ENCODE measurements around the gene XXYLT1.
"Not testable (repeated sequence)": the region's sequence is repeated elsewhere in the genome, so short reads cannot be mapped to it uniquely, and the experiment has no call there.

Gene XXYLT1

DNA sequence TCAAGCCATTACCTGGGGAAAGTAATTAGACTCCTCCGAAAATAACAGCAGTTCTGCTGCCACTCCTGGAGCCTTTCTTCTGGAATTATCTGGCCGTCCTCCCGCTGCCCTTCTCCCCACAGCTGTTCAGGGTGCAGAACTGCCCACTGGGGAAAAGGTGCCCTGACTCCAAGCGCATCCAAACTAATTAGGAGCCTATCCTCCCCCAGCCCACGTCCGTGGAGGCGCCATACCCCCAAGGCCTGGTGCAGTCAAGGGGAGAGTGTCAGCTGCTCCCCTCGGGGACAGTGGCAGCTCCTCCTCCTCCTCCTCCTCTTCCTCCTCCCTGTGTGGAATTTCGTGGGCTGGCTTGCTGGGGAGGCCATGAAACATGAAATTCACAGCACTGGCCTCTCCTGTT, 177.2 kb downstream of the XXYLT1 start:
- DNase-seq = no peak

DNA sequence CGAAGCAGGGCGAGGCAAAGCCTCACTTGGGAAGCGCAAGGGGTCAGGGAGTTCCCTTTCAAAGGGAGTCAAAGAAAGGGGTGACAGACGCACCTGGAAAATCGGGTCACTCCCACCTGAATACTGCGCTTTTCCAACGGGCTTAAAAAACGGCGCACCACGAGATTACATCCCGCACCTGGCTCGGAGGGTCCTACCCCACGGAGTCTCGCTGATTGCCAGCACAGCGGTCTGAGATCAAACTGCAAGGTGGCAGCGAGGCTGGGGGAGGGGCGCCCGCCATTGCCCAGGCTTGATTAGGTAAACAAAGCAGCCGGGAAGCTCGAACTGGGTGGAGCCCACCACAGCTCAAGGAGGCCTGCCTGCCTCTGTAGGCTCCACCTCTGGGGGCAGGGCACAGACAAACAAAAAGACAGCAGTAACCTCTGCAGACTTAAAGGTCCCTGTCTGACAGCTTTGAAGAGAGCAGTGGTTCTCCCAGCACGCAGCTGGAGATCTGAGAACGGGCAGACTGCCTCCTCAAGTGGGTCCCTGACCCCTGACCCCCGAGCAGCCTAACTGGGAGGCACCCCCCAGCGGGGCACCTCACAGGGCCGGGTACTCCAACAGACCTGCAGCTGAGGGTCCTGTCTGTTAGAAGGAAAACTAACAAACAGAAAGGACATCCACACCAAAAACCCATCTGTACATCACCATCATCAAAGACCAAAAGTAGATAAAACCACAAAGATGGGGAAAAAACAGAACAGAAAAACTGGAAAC, 182.9 kb downstream of the XXYLT1 start:
- not testable (repeated sequence) for DNase-seq

DNA sequence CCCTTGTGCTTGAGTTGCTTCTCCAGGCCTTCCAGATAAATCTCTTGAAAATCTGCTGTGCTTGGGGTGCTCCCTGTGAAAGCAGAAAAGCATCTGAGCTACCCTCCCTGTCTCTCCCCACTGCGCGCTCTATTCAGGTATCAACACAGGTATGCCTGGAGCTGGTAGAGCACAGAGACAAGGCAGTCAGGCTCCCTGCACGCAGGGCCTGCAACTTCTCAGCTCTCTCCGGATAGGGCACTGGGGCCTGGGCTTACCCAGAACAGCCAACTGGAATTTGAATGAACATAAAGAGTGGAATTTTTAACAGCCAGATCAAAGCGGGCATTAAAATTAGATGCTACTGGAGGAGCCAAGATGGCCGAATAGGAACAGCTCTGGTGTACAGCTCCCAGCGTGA, 183.6 kb downstream of the XXYLT1 start:
- DNase-seq = no peak

DNA sequence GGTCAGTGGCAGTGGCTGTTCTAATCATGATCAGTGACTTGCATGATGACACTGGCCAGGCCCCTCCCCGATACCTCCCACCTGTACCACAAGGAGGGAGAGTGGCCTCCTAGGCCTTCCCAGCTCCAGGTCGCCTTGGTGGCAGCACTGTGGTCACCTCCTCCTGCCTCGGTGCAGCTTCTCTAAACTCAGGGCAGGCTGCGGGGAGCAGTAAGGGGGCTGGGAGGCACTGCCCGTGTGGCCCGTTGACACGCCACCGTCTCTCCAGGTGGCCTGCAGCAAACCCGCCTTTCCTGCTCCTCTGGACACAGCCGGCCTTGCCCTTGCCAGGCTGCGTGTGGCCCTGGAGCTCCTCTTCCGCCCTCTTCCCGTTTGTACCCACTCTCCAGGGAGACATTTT, 184.1 kb downstream of the XXYLT1 start:
- DNase-seq = no peak

DNA sequence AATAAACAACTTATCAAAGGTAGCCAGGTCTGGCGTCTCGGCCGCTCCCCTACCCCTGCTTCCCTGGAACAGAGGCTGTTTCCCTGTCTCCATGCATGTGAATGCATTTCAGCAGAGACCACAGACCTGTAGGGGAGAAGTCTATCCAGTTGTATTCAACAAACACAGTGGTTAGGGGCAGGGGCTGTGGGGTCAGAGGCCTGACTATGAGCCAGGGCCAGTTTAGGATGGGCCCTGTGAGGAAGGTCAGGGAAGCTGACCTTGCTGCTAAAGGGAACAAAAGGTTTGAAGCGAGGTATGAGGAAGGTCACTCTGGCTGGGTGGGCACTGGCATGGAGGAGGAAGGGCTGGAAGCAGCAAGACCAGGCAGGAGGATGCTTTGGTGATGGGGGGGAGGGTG, 184.6 kb downstream of the XXYLT1 start:
- no peak for DNase-seq

DNA sequence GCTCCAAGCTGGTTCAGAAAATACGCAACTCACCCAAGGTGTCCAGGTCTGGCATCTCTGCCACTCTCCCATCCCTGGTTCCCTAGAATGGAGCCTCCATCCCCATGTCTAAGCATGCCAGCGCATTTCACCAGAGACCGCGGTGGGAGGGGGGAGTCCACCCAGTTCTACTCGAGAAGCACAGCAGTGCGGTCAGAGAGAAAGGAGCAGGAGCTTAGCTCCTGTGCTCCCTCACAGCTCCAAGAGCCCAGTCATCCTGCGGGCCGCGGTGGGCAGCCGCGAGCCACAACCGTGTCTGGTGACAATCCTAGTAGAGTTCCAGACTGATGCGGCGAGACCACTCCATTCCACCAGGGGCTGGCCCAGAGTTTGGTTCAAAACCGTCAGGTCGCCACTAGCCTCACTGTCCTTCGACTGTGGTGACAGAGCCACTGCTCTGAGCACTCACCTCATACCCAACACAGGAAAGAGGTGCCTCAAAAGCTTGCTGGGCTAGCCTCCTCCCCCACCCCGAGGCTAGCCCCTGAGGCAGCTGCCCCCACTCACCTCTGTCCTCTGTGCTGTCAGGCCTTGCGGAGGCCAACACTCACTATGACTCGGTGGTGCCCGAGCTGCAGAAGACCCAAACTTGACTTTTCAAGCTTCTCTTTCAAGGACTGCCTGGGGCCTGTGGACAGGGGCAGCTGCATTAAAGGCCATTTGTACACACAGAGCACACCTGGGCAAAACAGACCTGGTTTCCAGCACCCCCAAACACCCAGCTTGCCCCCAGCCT, 185.4 kb downstream of the XXYLT1 start:
- DNase-seq = no peak

DNA sequence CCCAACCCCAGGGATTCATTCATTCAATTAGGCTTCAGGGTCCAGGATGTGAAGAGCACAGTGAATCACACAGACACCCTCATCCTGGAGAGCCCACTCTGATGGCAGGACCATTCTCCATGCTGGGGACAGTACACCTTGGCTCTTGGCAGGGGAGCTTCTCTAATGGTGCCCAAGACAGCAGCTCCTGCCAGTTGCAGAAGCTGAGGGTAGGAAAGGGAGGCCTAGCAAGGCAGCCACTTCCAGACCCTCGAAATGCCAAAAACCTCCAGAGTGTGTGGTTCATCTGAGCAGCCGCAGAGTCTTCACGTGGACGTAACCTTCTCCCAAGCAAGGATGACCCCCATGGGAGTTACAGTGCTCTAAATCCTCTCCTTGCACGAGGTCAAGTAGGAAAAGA, 186.2 kb downstream of the XXYLT1 start:
- no peak for DNase-seq

DNA sequence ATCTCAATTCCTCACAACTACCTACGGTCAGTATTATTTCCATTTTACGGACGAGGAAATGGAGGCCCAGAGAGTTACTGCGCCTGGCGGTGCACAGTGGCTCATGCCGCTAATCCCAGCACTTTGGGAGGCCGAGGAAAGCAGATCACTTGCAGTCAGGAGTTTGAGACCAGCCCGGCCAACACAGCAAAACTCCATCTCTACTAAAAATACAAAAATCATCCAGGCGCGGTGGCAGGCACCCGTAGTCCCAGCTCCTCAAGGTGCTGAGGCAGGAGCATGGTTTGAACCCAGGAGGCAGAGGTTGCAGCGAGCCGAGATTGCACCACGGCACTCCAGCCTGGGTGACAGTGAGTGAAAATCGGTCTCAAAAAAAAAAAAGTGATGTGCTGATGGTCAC, 187.3 kb downstream of the XXYLT1 start:
- no peak for DNase-seq

DNA sequence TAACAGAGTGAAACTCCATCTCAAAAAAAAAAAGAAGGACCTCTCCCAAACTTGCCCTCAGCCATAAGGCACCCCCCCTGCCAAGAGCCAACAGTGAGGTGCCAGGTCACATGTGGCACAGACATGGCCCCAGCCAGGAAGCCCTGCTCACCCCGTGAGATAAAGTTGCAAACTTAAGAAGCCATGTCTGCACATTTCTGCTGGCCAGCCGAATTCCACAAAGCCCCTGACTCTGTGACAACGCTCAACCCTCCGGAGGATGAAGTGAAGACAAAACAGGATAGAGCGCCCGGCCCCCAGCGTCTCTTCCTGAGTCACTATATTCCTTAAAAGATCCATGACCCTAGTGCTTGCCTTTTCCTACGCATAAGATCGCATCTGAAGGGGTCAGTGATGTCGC, 188.1 kb downstream of the XXYLT1 start:
- DNase-seq = no peak

DNA sequence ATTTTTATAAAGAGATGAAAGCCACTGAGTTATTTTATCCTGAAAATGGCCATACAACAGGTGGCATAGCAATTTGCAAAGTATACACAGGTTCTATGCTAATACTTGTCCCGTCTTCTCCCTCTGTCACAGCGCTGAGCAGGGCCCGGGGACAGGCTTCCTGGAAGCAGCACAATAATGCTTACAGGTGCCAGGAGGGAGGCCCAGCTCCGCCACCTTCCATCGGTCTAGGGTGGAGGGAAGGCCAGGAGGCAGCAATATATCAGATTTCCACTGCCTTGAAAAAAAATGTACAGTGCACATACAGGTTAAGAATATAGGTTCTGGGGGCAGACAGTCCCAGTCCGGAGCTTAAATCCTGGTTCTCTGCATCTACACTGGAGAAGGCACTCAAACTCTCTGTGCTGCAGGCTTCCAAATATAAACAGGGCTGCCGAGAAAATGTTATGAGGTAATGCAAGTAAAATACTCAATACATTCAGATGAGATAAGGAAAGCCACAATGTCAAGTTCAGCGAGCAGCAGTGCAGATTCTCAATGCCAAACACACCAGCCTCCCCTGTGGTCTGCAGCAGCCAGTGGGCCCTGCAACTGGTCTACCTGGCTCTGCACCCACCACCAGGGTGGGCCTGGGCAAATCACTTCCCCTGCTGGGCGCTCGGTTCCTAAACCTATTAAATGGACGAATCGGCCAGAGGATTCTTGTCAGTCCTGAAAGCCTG, 189.6 kb downstream of the XXYLT1 start:
- DNase-seq = no peak

DNA sequence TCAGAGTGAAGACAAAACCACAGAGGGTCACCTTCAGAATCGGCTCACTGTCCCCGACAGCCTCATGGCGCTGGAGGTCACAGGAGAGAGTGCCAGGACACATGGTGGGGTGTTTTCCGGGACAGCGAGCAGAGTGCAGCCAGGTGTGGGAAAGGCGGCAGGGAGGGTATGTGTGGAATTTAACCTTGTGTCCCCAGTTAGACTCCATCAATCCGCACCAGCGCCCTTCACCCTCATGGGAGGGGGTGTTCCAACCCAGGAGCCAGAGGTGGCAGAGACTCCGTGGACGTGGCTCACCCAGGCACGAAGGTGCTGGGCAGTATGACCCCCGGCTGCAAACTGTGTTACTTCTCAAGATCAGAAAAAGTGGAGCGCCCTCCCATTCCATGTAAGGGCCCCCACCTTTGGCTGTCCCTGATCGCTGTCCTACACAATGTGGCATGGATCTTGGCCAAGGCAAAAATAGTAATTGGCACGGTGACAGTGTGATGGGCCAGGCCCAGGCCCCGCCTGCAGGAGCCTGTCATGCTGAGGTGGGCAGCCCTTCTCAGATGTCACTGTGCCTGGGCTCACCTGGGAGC, 190.3 kb downstream of the XXYLT1 start:
- DNase-seq = no peak

DNA sequence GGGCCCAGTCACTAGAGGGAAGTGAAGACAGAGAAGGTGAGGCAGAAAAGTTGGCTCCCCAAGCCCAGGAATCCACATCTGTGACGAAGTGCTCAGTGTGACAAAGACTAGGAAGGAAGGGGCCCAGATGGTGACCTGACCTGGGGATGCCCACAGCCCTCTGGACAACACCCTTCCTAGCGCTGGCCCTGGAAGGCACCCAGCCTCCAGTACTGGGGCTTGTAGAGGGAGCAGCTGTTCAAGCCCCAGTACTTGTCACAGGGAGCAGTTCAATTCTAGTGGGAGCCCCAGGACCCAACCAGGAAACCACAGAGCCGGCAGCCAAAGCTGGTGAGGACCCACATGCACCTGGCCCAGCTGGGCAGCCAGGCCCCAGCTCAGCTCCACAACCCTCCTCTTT, 190.8 kb downstream of the XXYLT1 start:
- no peak for DNase-seq

DNA sequence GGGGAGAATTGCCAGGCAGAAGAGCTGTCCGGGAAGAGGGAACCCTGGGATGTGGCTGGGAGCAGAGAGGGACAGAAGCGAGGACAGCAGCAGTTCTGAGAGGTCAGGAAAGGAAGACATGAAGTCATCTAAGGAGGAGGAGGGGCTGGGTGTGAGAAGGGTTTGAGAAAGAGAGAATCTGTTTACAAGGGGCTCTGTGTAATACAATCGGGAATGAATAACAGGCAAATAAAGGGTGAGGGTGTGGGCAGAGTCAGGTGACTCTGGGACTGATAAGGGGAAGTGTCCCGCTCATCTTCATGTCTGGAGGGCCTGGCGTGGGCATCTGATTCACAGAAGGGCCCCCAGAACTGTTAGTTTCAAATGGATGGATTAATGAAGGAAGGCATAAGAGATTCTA, 191.3 kb downstream of the XXYLT1 start:
- DNase-seq = no peak

DNA sequence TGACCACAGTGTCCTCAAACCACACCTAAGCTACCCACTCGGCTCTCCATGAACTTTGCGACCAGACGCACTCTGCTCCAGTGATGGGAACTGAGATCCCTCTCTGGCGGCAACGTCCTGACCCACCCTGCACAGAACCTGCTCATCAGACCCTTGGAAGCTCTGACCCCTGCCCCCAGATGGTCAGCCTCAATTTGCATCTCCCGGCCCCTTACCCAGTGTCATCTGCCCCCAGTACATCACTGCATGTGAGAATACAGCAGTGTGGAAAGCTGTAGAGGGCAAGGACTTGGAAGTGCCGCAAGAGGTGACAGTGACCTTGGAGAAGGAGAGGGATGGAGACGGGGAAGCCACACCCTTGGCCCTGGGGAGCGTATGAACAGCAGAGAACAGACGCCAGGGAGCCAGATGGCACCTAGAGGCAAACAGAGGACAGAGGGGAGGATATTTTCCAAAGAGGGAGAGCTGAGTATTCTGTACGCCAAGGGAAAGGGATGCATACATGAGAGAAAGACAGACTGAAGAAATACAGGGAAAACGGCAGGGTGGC, 192.0 kb downstream of the XXYLT1 start:
- no peak for DNase-seq

DNA sequence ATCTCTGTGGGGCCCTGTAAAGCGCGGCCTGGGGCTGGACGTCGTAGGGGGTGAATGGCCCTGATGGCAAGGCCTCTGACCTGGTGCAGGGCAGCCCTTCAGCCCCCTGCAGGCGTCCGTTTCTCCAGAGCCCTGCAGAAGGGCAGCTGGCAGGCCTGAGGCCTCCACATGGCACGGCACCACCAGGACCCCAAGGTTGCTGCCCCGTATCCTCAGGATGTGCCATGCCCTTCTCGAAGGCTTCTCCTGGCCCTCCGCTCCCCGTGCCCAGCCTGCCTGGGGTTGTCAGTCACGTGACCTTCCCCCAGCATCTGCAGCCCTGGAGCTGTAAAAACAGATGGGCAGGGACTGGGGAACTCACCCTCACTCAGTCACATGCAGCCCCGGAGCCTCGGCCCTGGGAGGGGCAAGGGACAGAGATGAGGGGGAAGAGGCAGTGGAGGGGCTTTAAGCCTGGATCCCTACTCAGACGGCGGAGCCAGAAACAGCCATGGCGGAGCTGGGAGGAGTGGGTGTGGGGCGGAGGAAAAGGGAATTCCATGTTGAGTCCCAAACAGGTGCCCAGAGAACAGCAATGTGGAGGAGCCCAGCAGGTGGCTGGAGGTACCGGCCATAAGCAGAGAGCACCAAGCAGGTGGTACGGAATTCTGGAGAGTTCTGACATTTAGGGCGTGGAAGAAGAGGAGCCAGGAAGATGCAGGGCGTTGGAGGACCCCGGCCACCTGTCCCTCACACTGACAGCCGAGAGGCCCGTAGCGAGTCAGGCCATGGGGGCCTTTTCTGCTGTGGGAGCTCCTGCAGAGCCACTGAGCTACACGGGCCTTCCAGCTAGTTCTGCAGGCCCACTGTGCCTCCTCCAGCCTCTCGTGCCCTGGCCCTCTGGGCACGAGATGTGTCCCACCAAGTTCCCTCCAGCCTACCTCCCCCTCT, 193.1 kb downstream of the XXYLT1 start:
- DNase-seq = no peak

DNA sequence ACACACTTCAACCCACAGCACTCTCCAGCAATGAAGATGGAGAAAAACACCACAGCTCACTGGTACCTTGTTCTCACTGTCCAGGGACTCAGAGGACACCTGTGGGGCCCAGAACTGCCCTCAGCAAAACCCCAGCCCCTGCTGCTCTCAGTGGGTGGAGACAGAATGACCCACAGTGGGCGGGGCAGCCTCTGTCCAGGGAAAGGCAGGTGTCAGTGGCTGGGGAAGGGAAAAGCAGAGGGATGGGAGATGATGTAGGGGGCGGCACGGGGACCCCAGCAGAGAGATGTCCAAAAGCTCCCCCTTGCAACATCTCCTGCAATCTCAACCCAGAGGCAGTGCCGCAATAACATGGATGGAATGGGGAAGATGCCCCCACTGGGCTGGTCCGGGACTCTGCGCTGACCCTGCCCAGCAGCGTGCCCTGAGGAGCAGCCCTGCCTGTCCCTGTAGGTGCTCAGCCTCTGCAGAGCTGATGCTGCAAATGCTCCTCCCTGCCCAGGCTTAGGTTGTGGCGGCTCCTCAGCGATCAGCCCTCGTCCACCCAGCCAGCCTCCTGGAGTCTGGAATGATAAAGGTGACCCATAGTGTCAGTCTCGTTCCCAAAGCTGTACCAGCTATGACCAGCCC, 193.9 kb downstream of the XXYLT1 start:
- DNase-seq = no peak

DNA sequence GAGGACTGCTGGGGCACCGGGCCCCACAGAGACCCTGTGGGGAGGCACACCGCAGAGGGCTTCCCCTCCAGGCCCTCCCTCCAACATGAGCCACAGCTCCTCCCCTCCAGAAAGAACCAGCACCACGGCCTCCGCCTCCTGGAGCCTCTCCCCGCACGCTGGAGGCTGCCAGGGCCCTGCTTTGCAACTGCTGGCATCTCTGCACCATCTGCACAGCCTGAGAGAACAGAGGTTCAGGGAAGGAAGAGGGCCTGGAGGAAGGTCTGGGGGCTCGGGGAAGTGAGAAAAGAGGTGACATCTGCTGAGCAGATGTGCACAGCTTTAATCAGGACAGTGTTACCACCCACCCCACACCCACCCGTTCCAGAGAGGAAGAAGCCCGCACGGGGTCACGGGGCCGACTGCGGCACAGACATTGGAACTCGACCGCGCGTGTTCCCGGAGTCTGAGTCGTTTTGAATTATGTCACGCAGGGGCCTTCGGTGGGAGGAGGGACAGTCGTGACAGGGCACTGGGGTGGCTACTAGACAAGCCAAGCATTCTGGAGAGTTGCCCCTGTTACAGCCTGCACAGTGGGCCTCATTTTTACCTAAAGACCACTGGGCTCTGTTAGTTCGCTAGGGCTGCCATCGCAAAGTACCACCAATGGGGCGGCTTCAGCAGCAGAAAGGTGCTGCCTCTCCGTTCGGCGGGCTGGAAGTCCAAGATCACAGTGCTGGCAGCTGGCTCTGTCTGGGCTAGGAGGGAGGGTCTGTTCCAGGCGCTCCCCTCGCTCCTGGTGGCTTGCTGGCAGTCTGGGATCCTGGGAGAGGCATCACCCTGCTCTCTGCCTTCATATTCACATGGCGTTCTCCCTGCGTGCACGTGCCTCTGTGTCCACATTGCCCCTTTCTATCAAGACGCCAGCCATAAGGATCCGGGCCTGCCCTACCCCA, 194.8 kb downstream of the XXYLT1 start:
- no peak for DNase-seq

DNA sequence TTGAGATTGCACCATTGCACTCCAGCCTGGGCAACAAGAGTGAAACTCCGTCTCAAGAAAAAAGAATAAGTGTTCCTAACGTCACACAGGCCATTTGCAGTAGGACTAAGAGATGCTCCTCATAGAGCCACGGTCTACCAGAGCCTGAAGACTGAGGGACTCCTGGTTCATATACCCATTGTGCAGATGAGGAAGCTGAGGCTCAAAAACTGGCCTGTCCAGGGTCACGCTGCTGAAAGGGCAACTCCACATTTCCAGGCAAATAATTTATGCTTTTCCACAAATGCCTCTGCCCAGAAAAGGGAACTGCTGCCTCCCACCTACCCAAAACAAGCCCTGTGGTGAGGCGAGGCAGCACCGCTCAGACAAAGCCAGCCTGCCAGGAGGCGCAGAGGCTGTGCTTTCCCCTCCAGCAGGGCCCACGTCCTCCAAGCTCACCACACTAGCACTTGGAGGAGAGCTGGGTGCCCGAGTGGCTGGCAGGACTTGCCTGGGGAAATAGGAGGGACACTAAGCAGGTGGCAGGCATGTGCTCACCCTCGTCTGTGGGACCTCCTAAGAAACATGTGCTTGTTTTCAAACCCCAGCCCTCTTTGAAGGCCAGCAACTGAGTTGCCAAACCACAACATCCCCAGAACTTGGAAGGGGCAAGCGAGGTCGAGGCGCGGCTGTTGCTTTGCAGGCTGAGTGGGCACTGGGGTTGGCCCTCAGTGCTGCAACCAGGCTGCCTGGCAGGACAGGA, 195.6 kb downstream of the XXYLT1 start:
- no peak for DNase-seq
